HG03159 (cell line): ENCODE results near the gene SFXN1.

Experiments
- ATAC-seq: cut with Tn5 transposase; IDR thresholded peaks from one replicate; pipeline ENCODE4 v1.9.1; 2021; ENCODE audit warnings: mild to moderate bottlenecking, moderate library complexity; ENCODE audit not compliant: unreplicated experiment

SFXN1 gene

DNA sequence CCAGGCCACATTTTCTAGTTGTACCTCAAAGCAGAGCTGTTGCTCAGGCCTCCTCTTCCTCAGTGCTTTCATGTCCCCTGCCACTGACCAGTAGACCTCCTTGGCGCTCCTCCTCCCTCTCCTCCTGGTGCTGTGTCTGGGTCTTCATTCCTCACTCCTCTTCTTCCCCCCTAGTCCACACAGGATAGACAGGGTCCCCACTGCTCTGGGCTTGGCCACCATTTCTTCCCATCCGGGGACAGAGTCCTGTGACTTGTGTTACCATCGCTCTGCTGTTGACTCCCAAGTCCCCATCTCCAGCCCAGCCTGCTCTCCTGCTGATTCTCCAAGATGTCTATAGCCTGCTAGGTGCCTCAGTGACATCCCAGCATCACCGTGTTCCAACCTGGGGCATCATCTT lies 91.3 kb downstream of the SFXN1 start:
- no peak for ATAC-seq

DNA sequence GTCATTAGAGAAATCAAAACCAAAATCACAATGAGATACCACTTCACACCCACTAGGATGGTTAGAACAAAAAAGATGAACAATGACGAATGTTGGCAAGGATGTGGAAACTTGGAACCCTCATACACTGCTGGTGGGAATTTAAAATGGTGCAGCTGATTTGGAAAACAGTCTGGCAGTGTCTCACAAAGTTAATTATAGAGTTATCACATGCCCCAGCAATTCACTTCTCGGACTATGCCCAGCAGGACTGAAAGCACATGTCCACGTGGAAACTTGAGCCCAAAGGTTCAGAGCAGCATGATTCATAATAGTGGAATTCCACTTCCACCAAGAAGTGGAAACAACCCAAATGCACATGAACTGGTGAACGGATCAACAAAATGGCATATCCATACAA lies 94.5 kb downstream of the SFXN1 start:
- ATAC-seq, result no peak

DNA sequence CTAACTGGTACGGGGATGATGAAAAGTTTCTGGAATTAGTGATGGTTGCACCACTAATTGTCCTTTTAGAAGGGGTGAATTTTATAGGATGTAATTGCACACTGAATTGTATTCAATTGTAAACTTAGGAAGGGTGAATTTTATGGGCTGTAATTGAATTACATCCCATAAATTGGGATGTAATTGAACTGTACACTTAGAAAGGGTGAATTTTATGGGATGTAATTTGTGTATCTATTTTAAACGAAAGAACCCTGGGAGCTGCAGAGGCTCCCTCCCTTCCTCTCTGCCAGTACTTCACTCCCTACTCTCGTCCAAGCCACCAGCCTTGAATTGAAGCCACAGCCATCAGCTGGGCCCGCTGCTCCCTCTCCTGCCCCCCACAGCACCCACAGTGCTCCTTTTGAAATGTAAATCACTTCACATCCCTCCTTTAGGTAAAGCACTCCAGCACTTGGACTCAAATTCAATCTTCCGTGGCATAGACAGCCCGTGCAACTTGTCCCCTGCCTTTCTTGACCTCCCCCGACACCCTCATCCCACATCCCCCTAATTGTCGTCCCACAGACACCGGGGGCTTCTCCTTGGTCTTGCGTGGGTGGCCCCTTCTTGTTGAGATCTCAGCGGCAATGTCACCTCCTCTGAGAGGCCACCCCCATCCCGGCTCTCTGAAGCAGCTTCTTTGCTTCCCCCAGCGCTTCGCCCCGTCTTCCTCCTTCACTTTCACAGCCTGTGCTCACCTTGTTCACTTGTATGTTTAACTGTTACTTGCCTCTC lies 95.3 kb downstream of the SFXN1 start:
- ATAC-seq, result no peak

DNA sequence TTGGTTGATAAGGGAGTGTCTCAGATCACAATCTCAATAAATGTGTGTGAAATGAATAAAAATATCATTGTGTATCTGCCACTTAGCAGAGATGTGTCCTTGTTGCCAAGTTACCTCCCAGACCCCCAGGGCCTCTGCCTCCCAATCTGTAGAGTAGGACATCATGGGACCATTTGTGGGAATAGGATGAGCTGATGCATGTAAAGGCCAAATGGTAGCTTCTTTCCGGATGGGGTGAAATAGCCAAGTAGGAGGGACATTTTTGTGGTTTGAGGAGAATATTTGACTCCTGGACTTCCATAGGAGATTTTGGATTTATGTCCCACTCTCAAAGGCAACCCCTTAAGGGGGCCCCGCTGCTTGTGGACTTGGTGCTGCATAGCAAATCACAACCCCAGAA lies 96.9 kb downstream of the SFXN1 start:
- ATAC-seq, result no peak

DNA sequence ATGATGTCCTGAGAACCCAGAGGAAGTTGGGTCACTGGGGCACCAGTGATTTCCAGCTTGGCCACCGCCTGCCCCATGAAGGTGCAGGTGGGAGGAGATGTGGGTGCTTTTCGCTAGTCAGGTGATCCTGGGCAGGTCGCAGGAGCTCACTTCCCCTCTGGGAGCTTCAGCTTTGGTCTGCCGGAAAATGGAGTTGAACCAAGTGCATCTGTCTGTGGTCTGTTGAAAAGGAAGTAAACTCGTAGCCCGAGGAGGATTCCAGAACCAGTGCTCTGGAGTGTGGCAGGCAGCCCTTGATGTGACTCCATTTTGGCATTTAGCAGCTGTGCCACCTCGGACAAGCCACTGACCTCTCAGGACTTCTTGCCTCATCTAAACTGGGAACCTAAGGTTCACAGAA lies 97.7 kb downstream of the SFXN1 start:
- ATAC-seq, result no peak

DNA sequence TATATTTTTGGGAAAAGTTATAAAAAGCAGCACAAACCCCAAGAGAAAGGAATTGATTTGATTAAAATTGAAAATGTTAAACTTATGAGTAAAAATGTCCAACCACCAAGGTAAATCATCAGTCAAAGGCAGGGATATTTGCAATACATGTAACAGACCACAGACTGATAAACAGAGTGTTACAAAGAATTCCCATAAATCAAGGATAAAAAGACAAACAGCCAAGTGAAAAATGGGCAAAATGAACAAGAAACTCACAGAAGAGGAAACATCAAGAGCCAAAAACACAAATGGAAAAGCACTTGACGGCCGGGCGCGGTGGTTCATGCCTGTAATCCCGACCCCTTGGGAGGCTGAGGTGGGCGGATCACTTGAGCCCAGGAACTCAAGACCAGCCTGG lies 98.2 kb downstream of the SFXN1 start:
- ATAC-seq, result no peak
